GM04504 (cell line): ENCODE data around the gene PKNOX2.

Experiments
- DNase-seq: peaks from one replicate; pipeline ENCODE4 v3.0.0-alpha.2; 2012; ENCODE audit warnings: low read depth

PKNOX2 gene

DNA sequence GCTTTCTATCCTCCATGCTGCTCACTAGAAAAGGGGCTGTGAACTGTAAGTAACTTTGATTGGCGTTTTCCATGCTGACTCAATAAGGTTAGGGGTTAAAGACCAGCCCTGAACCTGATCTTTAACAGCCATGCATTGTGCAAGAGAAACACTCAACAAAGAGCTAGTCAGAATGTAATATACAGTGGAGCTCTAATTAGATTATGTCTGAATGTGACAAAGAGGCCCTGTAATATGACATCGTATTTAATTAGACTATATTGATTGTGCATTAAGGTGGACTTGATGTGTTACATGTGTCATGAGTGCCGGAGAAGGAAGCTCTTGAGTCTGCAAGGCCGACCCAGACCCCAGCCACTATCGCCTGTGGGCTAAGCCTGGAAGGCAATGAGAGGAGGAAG lies 70.5 kb downstream of the PKNOX2 start:
- DNase-seq, result no peak

DNA sequence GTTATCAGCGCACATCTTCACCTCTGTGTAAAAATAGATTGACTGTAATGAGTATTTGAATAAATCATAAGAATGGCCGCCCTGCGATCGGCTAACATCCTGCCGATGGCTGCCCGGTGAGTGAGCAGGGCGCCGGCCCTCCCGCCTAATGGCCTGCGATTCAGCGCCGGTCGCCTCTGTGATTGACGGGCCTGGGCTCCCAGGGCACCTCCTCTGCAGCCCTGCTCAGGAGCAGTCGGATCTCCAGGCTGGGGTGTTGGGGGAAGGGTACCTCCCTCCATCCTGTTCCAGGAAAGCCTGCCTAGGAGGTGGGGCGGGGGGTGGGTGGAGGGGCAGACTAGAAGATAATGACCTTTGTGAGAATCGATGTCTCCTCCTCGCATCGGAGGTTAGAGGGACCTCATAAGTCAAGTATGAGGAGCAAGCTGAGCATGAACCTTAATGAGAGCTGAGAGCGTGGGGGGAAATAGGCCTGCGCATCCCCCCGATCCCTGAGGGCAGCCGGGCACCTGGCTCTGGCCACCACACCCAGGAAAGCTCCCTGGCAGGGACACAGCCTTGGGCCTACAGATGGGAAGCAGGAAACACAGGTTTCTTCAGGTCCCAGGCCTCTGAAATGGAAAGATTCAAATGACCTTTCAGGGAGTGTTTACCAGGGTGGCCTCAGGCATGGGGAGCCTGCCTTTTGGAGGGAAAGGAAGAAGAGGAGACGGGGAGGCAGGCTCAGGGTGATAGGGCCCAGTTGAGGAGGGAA lies 71.7 kb downstream of the PKNOX2 start:
- no peak for DNase-seq

DNA sequence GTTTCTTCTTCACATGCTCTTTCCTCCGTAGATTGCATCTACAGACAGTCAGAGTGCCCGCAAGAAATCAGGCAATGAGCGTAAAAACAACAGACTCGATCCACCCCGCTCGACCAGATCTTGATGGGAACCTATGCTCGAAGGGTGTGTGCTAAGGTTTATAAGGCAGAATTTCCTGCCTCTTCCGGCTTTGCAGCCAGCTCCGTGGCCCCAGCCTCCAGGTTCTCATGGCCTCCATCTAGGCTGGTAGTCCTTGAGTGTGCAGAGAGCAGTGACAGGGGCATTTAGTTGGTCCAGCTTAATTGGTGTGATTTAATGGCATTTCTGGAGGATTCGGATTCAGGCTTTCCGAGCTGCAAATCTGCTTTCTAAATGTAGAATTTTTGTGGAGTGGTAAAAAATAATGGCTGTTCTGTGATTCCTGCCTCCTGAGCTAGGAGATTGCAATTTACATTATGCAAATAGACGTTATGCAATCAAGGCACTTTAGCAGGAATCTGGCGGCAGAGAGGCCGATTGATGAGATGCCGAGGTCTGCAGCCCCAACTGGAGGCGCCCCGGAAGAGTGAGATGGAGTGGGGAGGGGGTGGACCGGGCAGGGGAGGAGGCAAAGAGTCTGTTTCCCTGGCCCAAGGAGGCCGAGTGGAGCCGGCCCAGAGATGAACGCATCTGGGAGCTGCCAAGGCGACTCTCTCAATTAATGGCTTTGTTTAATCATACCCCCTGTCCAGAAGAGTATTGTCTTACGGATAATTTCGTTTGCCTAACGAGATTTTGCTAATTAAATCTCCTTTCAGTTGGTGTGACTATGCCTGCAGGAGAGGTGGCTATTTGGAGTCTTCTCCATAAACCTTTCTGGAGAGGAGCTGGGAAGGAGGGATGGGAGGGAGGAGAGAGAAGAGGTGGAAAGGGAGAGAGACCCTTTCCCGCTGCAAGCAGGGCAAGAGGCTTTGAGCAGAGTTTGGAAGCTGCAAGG lies 75.3 kb downstream of the PKNOX2 start:
- DNase-seq, result no peak

DNA sequence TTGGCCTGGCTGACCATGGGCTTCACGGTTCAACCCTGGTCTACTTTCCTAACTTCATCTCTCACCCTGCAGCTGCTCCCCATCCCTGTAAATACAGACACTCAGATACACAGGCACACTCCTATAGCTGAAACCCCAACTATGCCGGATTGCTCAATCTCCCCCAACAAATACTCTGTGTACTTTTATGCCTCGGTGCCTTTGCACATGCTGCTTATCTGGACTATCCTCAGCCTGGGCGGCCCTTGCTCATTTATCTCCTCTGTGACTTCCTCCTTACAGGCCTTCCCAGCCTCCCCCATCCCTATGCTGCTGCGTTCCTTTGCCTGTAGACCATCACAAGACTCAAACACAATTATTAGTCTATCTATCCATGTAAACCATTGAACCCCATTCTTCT lies 76.6 kb downstream of the PKNOX2 start:
- no peak for DNase-seq

DNA sequence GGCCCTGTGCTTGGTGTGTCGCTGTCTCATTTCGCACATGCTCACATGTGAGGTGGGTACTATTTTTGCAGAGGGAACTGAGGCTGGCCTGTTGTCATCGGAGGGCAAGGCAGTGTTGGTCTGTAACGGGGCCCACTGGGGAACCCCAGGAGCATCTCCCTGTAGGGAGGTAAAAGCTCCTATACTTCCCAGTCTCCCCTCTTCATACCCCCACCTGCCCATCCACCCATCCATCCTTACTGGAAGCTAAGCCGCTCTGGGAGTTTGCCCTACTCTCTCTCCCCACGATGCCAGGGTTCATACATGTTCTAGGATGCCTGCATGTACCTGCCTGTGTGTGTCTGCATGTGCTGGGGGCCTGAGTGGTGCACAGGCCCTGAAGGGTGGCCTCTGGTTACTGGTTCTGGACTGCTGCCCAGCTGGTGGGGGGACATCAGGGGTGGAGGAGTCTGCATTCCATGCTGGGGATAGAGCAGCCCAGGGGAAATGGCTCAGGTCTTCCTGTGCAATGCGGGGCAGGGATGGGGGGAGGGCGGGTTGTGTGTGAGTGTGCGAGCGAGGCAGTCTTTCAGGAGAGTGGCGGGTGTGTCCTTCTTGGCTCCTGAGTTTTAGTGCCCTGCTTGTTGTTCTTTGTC lies 77.7 kb downstream of the PKNOX2 start:
- DNase-seq, result no peak

DNA sequence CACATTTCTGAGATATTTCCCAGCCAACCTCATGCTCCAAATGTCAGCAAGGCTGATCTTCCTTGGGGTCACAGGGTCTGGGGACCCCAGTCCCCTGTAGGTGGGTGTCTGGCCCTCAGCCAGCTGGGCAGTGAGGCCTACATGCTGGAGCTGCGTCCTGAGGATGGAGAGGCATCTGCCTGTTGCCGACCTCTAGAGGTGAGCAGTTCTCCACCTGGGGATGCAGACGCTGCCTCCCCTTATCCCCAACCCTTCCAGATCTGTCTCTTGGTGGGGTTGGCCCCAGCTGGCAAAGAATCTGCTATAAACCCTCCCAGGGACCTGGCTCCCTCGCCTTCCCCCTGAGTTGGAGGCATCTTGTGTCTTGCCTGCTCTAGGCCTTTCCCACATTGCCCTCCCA lies 79.6 kb downstream of the PKNOX2 start:
- no peak for DNase-seq

DNA sequence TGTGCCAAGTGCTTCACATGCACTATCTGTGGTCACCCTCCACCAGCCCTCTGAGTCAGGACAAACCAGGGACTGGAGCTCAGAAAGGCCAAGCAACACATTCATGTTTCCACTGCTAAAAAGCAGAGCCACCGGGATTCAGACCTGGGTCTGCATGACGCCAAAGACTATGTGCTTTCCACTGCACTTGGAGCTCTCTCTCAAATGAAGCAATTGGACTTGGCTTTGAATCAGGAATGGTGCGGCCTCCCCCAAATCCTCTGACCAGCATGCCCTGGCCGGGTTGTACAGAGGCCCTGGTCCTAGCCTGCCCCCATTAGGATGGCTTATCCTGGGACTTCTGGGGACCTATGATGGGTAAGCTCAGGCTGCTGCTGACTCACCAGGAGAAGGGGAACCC lies 80.7 kb downstream of the PKNOX2 start:
- no peak for DNase-seq

DNA sequence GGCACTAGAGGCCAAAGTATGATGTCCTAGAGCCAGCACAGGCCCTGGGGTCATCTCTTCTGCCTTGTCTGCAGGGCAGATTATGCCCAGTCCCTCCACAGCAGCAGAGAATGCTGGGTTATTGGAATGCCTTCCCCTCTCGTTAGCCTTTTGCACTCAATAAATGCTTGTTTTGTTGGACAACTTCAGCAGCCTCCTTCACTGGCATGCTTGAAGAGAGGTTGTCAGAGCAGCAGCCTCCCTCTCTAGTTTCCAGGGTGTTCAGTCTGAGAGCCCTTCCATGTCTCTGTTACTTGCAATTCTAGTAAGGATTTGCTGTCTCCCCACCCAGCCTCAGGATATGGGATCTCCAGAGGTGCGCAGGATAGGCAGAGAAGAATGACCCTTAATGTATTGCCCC lies 82.9 kb downstream of the PKNOX2 start:
- DNase-seq, result no peak

DNA sequence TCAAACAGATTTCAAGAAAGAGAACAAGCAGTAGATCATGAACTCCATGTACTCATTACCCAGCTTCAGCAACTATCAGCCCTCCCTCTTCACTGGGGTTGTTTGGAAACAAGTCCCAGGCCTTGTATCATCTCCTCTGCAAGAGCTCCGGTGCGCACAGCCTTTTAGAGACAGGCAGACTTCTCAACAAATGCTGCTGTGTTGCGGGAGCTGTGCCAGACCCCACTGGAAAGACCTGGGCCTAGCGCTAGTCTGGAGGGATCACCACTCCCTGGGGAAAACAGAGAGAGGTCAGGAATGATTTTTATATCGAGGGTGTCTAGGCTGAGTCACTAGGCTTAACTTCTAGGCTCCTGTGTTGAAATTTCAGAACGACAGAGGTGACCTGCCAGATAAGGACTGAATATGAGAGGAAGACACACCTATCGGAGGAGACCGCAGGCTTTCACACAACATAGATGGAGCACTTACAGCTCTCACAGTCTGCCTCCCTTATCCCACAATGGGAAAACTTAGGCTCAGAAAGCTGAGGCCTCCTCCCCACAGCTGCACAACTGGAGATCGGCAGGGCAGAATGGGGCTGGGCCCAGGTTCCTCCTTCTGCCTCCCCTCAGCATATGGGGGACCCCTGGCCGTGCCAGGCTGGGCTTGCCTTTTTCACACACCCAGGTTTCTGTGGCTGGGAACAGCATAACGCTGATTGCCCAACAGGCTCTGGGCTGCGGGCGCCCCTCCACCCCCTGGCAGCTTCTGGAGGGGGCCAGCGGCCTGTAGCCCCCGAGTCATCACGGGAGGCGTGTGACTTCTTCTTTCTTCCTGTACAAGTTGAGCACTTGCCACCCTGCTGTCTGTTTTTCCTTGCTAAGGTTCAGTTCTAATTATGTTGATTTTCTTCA lies 86.0 kb downstream of the PKNOX2 start:
- DNase-seq, result no peak

DNA sequence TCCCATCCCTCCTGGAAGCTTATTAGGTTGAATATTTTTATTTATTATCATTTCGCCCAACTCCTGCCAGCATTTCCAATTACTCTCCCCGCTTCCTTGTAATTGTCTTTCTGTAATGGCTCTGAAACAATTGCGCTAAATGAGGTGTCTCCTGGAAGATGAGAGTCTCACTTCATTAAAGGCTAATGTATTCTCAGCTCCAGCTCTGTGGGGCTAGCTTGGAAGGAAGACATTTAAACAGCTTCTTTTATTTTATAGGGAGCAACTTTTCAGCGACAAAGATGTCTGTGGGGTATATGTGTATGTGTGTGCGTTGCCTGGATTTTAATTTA lies 86.6 kb downstream of the PKNOX2 start:
- no peak for DNase-seq

DNA sequence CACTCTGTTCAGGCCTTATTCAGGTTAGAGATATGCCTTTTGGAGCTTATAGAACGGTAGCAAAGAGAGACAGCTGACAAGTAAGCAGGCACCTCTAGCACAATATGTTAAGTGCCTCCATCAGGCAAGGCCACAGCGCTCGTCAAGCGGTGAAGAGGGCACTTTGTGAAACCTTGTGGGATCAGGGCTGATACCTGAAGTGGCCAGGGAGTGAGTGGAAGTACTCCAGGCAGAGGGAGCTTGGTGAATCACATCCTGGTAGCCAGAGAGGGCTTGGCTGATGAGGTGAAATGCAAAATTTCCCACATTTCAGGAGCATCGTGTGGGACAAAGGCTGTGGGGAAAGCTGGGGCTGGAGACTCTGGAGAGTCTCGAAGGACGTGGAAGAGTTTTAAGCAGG lies 87.4 kb downstream of the PKNOX2 start:
- no peak for DNase-seq

DNA sequence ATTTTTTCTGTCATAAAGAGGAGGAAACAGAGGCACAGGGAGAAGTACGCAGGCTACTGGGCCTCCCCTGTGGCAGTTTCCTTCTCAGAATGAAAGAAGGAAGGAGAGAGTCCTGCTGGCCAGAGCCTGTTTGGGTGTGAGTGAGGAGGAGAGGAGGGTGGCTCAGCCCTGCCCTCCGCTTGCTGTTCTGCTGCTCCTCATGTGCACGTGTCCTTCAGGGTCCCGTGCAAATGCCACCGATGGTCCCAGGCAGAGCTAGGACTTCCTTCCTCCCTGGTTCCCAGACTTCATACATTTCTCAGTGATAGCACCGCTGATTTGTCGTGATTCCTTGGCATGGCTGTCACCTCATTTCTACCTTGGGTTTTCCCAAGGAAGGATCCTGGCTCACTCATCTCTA lies 88.7 kb downstream of the PKNOX2 start:
- DNase-seq, result no peak

DNA sequence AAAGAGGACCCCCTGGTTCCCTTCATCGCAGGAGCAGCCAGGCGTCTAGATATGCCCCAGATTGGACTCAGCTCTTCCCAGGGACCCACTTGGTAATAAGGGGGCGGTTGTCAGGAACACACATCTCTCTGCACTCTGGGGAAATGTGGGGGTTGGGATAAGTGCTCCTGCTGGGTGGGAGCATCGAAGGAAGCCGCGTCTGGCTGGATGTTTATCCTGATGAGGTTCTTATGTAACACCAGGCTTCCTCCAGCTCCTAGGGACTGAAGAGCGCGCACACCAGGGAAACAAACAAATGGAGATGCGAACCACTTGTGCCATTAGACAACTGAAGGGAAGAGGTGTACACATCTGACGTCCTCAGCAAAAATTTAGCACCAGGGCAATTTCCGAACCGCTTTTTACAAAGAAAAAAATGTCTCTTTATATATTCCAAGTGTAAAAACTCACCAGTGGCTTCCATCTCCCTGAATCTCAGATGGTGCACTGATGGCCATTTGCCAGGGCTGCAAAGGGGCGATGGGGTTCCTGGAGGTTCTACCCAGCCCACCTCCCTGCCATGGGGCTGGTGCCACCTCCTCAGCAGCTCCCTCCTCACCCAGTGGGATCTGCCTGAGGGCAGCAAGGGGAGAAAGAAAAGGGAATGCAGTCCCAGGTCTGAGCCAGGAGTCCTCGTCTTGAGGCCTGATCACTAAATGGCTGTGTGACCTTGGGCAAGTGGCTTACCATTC lies 89.4 kb downstream of the PKNOX2 start:
- no peak for DNase-seq

DNA sequence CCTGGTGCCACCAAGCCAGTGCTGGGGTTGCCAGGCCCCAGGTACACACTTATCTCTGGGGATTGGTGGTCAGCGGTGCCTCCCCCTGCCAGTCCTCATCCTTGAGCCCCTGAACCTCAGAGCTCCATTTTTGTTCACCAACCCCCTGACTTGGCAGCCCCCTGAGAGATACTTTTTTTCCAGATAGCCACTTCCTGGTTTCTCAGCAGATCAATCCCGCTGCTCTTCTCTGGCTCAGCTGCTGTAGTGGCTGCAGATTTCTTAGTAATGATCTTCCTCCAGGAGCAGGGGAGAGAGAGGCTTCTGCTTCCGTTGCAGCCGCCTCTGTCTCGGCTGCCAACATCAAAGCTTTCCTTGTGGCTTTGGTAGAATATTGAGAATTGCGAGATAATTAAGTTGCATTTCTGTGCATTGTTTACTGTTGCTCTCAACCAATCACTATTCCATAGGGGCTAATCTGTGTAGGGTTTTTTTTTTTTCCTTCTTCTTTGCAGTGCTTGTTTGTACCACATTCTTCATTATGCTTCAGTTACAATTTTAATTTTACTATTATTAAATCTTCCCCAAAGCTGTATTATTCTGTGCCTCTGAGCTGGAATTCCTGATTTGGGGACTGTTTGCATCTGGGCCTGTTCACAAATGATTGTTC lies 92.1 kb downstream of the PKNOX2 start:
- DNase-seq, result no peak

DNA sequence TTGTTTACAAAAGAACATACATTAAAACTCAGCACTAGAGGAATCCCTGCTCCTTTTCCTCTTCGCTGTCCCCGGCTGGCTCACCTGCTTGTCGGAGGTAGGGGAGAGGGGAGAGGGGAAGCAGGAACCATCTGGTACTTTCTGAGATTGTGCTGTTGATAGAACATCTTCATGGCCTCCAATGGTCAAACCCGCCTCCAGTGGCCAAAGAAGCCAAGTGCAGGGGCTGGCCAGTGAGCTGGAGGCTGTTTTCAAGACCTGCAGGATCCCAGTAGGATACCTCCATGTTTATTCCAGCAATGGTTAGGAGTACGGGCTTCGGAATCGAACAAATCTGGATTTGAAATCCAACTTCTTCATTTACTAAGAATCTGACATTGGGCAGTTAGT lies 92.6 kb downstream of the PKNOX2 start:
- no peak for DNase-seq

DNA sequence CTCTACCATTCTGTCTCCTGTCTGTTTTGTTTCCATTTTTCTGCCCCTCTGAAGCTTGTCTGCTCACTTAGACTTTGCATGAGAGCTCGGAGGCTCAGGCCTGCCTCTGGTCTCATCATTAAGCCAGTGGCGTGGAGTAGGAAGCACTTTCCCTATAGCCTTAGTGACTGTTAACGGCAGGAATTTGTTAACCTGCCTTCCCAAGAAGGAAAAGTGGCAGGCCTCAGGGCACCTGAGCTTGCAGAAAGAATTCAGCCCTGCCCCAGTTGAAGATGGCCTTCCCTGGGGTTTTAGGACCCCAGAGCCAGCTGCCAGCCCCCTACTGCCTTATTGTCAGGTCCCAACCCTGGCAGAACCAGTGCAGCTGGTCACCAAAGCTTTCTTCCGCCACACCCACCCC lies 93.2 kb downstream of the PKNOX2 start:
- no peak for DNase-seq

DNA sequence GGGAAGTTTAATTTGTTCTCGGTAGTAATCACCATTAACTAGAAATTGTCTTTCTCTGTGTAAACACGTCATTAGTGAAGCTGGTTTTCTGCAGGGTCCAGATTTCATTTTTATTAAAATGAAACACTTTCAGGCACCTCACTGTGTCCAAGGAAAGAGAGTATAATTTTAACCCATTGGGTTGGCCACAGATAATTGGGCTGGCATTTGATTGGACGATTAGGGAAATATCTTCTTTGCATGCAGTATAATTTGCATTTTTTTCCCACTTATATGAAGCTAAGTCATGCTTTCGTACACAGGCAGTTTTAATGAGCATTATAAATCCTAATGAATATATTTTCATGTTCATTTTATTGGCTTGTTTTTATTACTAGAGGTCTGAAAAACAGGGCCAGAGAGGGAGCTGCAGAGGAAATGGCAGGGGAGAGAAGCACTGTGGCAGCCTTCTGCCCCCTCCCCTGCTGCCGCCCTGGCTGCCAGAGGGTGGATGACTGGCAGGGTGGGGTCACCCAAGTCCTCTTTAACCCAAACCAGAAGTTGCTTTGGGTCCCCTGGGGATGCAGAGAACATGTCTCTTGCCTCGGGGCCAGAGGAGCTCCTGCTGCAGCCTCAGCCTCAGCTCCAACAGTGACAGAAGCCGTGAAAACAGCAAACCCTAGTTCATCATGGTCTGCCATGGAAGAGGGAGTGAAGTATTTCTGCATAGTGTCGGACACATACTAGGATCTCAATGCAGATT lies 93.9 kb downstream of the PKNOX2 start:
- no peak for DNase-seq

DNA sequence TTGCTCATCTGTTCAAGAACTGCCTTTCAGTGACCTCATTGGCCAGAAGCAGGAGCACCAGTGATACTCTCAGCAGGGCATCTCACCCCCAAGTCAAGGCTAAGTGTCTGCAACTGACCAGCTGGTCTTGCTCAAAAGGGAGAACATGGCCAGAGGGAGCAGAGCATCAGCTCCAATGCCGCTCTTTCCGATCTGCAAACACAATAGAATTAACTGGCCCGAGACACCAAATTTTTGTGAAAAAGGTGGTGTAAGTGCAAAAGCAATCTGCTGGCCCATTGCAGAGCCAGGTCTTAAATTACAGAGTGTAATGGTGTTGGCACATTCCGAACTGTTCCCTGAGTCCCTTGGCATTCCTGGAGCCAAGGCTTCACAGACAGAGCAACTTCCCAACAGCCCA lies 97.0 kb downstream of the PKNOX2 start:
- DNase-seq, result no peak

DNA sequence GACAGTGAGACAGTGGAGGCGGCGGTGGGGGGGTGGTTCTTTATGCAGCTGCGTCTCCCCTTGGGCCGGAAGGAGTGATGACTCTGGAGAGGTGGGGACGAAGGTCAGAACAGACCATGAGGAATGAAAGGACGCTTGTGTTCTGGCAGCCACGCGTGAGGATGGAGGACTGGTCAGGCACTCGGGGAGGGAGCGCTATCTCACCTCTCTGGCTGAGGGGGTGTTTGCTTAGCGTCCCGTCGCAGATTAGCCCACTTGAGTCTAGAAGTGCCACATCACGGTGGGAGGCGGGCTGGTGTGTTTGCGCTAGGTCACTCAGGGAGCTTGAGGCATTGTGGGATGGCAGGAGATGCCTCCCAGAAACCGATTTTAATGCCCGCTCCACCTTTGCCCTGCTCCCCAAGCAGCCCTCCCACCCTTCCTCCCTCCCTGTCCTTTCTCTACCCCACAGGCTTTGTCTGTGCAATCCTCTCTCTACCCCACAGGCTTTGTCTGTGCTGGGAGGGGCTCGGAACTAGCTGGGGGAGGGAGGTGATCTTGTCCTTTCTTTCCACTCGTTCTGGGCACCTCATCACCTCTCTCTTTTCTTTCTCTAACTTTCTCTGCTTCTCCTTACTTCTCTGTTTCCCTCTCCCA lies 97.8 kb downstream of the PKNOX2 start:
- no peak for DNase-seq

DNA sequence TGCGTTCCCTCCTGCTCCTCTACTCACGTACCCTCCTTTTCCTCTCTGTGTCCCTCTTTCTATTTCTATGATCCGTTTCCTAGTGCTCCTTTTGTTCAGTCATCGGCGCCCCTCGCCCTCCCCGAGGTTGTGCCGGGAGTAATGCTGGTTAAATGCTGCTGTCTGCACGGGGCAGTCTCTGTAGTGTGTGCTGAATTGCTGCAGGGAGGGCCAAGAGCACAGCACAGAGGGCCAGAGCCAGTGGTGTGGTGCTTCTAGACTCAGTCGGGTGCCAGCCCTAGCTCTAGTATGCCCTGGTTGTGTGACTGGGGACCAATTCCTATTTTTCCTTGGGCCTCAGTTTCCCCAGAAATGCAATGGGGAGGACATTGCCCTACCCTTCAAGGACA lies 98.3 kb downstream of the PKNOX2 start:
- no peak for DNase-seq
